HG03439 (cell line): ENCODE data around the gene FAM90A1.
"Not testable (repeated sequence)": the region's sequence is repeated elsewhere in the genome, so short reads cannot be mapped to it uniquely, and the experiment has no call there.

ENCODE experiments used
- ATAC-seq: cut with Tn5 transposase; IDR thresholded peaks from one replicate; pipeline ENCODE4 v1.9.1; 2021; ENCODE audit warnings: mild to moderate bottlenecking, moderate library complexity; ENCODE audit not compliant: unreplicated experiment

The FAM90A1 gene, protein sequence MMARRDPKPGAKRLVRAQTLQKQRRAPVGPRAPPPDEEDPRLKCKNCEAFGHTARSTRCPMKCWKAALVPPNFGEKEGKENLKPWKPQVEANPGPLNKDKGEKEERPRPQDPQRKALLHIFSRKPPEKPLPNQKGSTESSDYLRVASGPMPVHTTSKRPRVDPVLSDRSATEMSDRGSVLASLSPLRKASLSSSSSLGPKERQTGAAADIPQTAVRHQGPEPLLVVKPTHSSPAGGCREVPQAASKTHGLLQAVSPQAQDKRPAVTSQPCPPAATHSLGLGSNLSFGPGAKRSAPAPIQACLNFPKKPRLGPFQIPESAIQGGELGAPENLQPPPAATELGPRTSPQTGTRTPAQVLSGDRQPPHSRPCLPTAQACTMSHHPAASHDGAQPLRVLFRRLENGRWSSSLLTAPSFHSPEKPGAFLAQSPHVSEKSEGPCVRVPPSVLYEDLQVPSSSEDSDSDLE

DNA sequence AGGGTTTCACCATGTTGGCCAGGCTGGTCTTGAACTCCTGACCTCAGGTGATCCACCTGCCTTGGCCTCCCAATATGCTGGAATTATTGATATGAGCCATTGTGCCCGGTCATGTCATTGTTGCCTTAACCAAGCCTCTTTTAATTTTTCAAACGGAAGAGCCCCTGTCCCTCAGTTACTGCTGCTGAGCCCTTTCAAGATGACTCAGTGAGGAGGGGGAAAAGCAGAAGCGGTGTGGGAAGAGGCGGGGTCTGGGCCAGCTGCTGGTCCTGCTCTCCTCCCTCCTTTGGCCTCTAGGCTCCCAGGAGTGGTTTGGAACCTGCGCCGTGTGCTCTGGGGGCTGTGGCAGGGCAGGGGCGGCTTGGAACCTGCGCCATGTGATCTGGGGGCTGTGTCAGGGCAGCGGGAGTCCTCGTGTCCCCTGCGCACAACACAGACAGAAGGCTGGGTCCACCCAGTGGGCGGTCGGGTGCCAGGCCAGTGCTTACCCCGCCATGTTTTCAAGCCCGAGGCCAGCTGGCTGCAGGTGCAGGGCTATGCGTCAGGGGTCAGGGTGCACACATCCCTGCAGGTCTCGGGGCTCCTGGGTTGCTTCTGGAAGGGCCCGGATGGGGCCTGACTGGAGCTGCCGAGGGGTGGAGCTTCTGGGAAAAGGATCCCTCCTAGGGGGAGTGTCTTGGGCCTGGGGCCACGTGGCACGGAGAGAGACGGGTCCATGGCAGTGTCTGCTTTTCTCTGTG, at the start of gene FAM90A1:
FAM90A1 (minus strand) TSS at position 627 of the 740 bp plus-strand sequence. CDS start 2,786 bp downstream, outside the sequence.
- ATAC-seq, result not testable (repeated sequence)

DNA sequence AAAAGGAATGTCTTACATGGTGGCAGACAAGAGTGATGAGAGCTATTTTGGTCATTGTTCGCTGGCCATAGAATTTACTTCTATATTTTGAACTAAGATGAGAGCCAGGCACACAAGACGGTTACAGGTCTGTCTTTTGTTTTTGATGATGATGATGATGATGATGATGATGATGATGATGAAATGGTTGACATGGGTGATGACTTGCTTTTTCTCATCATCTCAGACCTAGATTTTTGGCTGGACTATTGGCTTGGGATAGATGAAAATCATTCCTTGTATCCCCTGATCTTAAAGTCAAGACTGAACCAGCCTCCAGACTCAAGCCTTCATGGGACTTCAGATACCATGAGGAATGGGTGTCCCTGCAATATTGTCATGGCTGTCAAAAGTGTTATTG, 49.0 kb upstream of the FAM90A1 start:
- ATAC-seq, result not testable (repeated sequence)

DNA sequence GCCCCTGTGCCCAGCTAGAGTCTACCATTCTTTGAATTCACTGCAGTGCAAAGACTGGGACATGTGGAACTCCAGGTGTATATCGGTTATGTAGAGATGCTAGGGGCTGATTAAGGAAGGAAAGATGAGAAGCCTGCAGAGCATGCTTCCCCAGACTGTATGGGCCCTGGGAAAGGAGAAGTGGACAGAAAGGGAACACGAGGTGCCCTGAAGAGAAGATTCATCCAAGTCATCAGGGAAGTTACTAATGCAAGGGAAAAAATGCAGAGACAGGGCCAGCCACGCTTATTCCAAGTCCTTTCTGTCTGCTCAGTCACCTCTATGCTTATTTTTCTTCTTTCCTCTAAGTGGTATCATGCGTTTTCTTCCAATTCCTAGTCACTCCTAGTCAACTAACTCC, 39.3 kb upstream of the FAM90A1 start:
- ATAC-seq, result not testable (repeated sequence)

DNA sequence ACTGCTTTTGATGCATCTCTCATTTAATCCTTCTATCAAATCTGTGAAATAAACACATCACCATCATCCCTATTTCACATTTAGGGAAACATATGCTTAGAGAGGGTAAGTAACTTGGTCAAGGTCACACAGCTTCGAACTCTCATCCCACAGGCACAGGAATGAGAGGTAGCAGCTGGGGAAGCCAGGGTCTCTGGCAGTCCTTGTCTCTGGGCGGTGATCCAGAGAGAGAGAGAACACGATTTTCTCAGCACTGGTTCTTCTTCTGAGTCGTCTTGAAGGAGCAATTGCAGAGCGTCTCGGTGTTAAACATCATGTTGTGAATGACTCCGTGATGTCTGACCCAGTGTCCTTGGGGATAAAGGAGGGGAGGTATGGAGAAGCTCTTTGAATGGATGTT, 36.8 kb upstream of the FAM90A1 start:
- ATAC-seq, result not testable (repeated sequence)

DNA sequence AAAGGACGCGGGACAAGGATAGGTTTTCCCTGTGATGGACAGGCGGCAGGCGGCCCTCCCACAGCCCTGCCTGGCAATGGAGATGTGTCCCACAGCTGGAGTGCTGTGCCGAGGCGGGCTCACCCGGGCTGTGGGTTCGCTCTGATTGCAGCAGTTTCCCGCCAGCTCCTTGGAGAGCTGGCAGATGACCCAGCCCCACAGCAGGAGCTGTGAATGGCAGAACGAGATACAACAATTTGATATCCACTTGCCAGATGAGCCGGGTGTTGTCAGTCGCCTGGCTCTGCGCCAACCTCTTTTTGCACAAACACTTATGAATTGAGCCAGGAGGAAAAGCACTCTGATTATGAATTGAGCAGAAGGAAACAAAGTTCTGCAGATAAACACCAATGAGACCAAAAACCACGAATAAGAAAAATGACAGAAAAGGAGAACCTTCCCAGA, 33.7 kb upstream of the FAM90A1 start:
- ATAC-seq, result not testable (repeated sequence)

DNA sequence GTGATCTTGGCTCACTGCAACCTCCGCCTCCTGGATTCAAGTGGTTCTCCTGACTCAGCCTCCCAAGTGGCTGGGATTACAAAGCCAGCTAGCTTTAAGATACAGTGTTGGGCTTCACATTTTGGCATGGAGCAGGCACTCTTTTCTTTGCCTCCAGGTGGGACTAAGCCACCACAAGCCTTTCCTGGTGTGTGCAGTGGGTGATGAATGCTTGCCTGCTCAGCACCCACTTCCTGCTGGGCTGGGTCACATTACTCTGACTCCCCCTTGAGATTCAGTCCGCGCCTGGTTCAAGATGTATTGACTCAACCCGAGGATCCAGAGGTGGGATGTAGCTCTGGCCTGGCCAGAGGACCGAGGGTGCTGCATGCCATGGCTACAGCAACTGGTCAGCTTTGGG, 28.9 kb upstream of the FAM90A1 start:
- ATAC-seq, result not testable (repeated sequence)

DNA sequence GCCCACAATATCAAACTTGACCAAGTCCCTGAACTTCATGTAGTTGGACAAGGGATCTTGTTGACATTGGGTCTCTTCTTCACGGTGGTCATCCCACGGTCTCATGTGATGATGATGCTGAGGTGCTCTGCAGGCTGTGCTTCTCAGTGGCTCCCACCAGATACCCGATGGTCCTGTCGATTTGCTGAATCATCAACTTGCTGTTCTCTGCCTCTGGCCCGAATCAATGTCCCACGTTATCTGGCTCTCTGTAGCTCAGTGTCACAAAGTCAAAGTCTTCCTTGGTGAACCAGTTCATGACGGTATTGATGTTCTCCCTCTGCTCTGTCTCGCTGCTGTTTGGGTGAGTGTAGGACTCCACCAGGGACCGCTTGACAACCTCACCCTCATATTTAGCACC, 27.3 kb upstream of the FAM90A1 start:
- ATAC-seq, result not testable (repeated sequence)

DNA sequence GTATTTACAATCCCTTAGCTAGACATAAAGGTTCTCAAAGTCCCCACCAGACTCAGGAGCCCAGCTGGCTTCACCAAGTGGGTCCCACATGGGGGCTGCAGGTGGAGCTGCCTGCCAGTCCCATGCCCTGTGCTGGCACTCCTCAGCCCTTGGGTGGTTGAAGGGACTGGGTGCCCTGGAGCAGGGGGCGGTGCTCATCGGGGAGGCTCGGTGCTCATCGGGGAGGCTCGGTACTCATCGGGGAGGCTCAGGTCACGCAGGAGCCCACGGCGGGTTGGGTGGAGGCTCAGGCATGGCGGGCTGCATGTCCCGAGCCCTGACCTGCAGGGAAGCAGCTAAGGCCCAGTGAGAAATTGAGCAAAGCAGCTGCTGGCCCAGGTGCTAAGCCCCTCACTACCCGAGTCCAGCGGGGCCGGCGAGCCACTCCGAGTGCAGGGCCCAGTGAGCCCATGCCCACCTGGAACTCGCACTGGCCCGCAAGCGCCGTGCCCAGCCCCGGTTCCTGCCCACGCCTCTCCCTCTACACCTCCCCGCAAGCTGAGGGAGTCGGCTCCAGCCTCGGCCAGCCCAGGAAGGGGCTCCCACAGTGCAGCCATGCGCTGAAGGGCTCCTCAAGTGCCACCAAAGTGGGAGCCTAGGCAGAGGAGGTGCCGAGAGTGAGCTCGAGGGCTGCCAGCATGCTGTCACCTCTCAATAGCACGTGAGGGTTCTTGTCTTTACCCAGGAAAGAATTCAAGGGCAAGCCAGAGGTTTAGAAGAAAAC, 24.8 kb upstream of the FAM90A1 start:
- not testable (repeated sequence) for ATAC-seq

DNA sequence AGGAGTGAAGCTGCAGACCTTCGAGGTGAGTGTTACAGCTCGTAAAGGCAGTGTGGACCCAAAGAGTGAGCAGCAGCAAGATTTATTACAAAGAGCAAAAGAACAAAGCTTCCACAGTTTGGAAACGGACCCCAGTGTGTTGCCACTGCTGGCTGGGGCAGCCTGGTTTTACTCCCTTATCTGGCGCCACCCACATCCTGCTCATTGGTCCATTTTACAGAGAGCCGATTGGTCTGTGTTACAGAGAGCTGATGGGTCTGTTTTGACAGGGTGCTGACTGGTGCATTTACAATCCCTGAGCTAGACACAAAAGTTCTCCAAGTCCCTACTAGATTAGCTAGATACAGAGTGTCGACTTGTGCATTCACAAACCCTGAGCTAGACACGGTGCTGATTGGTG, 24.2 kb upstream of the FAM90A1 start:
- not testable (repeated sequence) for ATAC-seq

DNA sequence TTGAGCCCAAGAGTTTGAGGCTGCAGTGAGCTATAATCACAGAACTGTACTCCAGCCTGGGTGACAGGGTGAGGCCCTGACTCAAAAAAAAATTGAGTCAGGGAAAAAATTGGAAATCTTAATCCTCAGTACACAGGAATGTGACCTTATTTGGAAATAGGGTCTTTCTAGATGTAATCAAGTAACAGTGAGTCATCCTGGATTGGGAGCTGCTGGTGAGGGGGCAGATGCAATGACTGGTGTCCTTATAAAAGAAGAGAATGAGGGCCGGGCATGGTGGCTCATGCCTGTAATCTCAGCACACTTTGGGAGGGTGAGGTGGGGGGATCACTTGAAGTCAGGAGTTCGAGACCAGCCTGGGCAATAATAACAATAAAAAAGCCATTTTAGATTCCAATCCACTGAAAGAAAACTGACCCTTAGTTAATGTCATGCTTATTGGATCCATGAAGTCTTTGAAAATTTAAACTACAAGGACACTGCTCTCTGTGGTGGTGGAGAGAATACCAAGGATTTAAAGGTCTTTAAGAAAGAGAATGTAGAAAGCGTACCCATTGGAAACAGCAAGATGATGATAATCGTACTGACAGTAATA, 19.6 kb upstream of the FAM90A1 start:
- not testable (repeated sequence) for ATAC-seq

DNA sequence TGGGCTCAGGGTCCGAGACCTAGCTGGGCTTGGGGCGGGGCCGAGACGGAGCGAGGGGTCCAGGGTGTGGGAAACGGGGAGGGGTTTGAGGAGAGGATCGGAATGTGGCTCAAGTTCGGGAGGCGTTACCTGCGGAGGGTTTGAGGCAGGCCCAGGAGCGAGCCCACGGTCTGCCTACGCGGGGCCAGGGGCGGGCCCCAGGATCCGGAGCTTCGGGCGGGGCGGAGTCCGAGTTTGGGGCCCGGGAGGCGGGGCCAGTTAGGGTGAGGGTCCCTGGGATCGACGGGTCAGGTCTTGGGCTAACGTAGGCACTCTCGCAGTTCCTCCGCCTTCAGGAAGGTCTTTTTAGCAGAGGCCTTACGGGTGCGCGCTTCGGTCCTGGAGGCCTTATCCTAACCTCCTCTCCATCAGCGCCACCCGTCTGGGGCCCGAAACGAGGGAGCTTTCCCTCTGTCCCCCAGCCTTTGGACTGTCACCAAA, 16.3 kb upstream of the FAM90A1 start:
- not testable (repeated sequence) for ATAC-seq

DNA sequence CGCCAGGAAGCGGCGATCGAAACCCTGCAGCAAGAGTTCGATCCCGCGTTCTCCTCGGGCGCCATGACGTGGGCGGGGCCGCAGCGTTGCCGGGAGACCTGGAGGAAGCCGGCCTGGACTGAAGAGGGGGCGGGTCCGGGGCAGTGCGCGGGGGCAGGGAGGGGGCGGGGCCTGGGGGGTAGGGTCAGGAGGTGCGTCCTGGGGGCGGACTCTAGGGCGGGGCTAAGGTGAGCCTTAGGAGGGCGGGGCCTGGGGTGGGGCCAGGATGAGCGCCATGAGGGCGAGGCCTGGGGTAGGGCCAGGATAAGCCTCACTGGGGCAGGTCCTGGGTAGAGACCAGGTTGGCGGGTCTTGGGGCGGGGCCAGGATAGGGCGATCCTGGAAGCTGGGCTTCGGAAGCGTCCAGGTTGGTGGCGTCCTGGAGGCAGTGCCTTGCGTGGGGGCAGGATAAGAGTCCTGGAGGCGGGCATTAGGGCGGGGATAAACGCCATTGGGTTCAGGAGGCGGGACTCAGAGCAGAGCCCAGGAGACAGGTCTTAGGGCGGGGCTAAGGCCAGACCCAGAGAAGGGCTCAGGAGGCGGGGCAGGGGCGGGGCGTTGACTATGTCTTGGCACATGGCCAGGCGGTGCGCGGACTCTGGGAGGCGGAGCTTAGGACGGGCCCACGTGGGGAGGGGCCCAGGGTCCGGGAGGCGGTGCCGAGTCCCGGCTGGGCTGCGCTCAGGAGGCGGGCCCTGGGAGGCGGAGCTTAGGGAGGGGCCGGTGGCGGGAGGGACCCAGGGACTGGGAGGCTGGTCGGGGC, 15.7 kb upstream of the FAM90A1 start:
- peak; percentile 85 for ATAC-seq

DNA sequence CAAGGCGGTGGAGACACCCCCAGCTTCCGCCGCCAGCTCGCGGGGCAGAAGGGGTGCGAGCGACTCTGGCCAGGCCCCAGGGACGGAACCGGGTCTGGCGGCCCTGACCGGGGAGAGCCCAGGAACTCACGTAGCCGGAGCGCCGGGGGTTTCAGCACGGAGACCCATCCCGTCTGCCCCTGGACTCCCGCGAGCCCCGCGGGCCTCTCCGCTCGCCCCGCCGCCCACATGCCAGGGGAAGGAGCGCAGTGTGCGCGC, 15.1 kb upstream of the FAM90A1 start:
- not testable (repeated sequence) for ATAC-seq

DNA sequence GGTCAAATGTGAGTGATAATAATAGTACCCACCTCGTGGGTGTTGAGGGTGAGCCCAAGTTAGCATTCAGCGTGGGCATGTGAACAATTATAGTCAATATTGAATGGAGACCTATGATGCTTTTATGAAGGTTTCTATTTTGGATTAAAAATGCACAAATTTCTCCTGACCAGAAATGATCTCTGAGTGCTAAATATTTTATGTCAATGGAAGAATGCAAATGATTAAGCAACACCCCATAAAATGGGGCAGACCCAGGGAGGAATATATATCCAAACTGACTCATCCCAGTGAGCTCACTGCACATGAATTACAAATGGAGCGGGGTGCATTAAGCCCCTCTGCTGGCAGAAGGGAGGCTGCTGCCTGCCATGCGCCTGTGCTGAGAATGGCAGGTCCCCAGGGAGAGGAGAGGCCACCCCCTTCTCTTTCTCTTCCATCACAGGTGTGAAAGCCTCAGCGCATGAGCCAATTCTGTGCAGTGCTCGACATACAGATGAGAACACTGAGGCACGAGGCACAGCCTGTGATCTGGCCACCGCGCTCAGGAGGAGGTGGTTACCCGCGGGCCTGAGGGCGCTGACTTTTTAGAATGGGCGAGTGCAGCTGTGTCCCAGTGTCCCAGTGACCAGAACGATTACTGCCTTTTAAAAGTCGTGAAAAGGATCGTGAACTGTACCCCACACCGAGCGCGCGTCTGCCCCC, 14.7 kb upstream of the FAM90A1 start:
- ATAC-seq, result not testable (repeated sequence)

DNA sequence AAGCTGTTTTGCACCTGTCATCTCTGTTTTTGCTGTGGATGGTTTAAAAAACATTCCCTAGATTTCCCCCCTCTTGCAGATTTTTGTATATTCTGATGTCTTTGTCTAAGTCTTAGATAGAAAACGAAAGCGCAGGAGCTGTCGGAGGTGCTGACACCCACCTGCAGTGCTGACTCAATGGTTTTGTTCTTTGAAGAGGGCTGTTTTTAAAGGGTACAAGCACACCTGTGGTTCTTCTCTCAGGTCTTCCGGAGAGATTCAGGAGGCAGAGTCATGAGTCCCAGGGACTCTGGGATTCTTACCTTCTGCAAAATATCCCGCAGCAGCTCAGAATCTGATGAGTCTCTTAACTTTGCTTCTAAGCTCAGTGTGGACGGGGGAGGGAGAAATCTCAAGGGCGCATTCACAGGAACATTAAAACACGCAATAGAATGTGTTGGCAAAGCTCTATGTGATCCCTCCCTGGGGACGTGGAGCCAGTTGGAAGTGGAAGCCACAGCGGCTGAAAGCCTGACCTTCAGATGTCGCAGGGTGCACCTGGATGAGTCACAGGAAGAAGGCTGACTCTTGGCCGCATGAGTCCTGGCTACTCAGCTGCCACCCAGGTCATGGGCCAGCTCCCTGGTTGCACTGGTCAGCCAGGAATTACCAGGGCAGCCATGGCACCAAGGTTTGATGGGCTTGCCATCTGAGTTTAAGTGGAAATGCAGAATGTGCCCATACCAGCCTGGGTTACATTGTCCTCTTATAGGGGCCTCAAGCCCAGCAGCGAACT, 13.1 kb upstream of the FAM90A1 start:
- ATAC-seq, result not testable (repeated sequence)

DNA sequence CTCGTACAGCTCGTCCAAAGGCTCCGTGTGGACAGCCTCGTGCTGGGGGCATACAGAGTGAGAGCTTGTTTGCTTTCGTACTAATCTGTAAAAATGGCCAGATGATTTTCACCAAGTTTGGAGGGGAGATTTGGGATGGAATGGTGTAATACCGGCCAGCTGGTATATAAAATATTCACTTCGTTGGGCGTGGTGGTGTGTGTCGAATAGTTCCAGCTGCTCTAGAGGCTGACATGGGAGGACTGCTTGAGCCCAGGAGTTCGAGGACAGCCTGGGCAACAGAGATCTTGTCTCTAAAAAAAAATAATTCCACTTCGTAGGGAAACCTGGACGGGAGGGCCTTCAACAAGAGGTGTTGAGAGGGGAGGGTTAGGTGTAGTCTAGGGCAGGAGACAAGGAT, 9.6 kb upstream of the FAM90A1 start:
- ATAC-seq, result not testable (repeated sequence)

DNA sequence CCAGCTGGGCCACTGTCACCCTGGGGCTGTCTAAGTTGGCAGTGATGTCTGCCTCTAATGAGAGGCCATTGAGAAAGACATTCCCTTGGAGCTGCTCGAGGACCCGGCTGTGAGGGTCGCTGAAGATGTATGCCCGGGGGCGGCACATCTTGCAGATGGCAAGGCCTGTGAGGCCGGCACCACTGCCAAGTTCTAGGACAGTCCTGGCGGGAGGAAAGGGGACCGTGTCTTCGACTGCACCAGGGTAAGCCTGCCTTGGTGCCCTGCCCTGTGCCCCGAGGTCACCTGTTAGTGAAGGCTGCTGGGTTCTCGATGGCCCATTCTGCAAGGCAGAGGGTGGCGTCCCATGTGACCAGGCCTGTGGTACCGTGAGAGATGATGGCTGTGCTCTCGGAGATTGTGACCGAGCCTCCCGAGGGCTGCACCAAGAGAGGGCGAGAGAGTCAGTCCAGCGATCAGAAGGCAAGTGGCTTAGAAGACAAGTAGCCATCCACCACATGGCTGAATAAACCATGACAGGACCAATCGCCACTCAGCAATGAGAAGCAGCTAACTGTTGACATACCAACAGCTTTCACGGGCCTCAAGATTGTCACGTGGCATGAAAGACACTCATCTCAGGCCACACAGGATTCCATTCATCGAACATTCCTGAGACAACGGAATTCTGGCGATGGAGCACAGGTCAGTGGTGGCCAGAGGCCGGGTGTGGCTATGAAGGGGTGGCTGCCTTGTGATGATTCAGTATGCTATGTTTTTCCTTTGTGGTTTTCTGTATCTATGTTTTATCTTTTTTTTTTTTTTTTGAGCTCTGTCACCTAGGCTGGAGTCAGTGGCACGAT, 8.1 kb upstream of the FAM90A1 start:
- not testable (repeated sequence) for ATAC-seq

DNA sequence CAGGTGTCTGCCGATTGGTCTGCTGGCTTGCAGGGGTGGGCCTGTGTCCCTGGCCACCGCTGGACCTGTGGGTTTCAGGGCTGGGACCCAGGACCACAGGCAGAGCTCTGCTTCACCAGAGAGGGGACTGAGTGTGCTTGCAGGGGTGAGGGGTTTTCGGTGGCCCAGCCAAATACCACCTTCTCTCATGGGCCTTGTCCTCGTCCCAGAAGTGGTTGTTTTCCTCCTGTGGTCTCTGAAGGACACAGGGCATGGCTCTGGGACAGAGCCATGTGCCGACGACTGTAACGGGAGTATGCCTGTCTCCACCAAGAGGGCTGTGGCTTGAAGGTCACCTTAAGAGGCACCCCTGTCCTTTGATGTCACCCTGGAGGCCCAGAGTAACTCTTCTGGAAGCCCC, 7.3 kb upstream of the FAM90A1 start:
- not testable (repeated sequence) for ATAC-seq
